Activated naive CD4-positive, alpha-beta T cell treated with anti-CD3 and anti-CD28 coated beads for 36 hours (primary cell): ENCODE measurements around the gene IRAK1BP1. TPM values are rescaled to one million over a fixed set of nuclear protein-coding genes. Genes with fewer than 3 reads are reported as not detected.

Source experiments
- CTCF ChIA-PET: fragments of 350-600 bp; sonication (Branson Sonifier 250); formaldehyde crosslinking; loops from one replicate; lab custom pipeline; 2021; ENCODE audit warnings: antibody characterized with exemption; lab: Charles Lee
- DNase-seq: peaks from one replicate; pipeline ENCODE4 v3.0.0-alpha.2; 2020
- H3K27ac Mint-ChIP-seq: one replicate; pipeline ENCODE4 v1.8.0; 2021; ENCODE audit warnings: mild to moderate bottlenecking, mixed read lengths
- H3K27me3 Mint-ChIP-seq: one replicate; pipeline ENCODE4 v1.8.0; 2021; ENCODE audit warnings: low read depth, mixed read lengths
- H3K36me3 Mint-ChIP-seq: one replicate; pipeline ENCODE4 v1.8.0; 2021; ENCODE audit warnings: low read depth, mixed read lengths
- H3K4me1 Mint-ChIP-seq: one replicate; pipeline ENCODE4 v1.8.0; 2021; ENCODE audit warnings: low read depth, mixed read lengths
- H3K4me3 Mint-ChIP-seq: one replicate; pipeline ENCODE4 v1.8.0; 2021; ENCODE audit warnings: mild to moderate bottlenecking, moderate library complexity, mixed read lengths
- H3K9me3 Mint-ChIP-seq: one replicate; pipeline ENCODE4 v1.8.0; 2021; ENCODE audit warnings: mixed read lengths
- intact Hi-C: fragments of 100-400 bp; cut with micrococcal nuclease; formaldehyde crosslinking; loops from one replicate; pipeline ENCODE4 v1.15.1; 2023
- total RNA-seq, 2 experiments: library from RNA; stranded (reverse); gene quantifications; one replicate each; pipeline ENCODE4 v1.2.3, GENCODE V29; 2021

Gene IRAK1BP1
- 1 to 10 TPM; 2.2 to 2.4 TPM for total RNA-seq

- H3K9me3 Mint-ChIP-seq: no peaks in the 10 kb centered on the region
- peak within 1 kb of the TSS; percentile 85 for H3K27ac Mint-ChIP-seq
- peaks cover 19% of the 10 kb centered on the region for H3K4me1 Mint-ChIP-seq
- peak within 1 kb of the TSS; percentile 98 for H3K4me3 Mint-ChIP-seq
- H3K36me3 Mint-ChIP-seq: peaks cover 11% of the 10 kb centered on the region
- intact Hi-C loops: loop anchor here (1.0 to 10.0 kb wide), 4 partner anchors 211 to 997 kb away; partner anchors contain the start of genes HMGN3, LCA5 and PHIP
- no peaks in the 10 kb centered on the region for H3K27me3 Mint-ChIP-seq
- CTCF ChIA-PET: no interaction called here
- peak; percentile 90 for DNase-seq
These were observed at the start of gene IRAK1BP1 for GRCh38 chr6:78867370-78868040. IRAK1BP1 (plus strand) TSS chr6:78867551; CDS start chr6:78867577, 26 bp downstream.

GRCh38 chr6:78824045-78824444, 43.3 kb upstream of the IRAK1BP1 start:
- no peak for DNase-seq
- intact Hi-C loops: no loop called here
- no peak overlapping the region for H3K4me3 Mint-ChIP-seq
- CTCF ChIA-PET: interaction anchor here (0.5 kb wide), 1 partner anchor 1194 kb away, joined by 4 read pairs; no protein-coding TSS in a partner anchor
- H3K9me3 Mint-ChIP-seq: peaks cover 1% of the 10 kb centered on the region
- H3K27ac Mint-ChIP-seq: no peak overlapping the region
- H3K4me1 Mint-ChIP-seq: no peaks in the 10 kb centered on the region
- H3K27me3 Mint-ChIP-seq: peaks cover 8% of the 10 kb centered on the region
- H3K36me3 Mint-ChIP-seq: no peaks in the 10 kb centered on the region

GRCh38 chr6:78829407-78829806, 37.9 kb upstream of the IRAK1BP1 start:
- no peaks in the 10 kb centered on the region for H3K36me3 Mint-ChIP-seq
- intact Hi-C loops: no loop called here
- H3K9me3 Mint-ChIP-seq: no peaks in the 10 kb centered on the region
- H3K4me1 Mint-ChIP-seq: no peaks in the 10 kb centered on the region
- H3K27me3 Mint-ChIP-seq: peaks cover 9% of the 10 kb centered on the region
- DNase-seq: no peak
- no peak overlapping the region for H3K4me3 Mint-ChIP-seq
- no peak overlapping the region for H3K27ac Mint-ChIP-seq
- CTCF ChIA-PET: no interaction called here

GRCh38 chr6:78830805-78831204, 36.5 kb upstream of the IRAK1BP1 start:
- intact Hi-C loops: no loop called here

GRCh38 chr6:78831492-78831891, 35.9 kb upstream of the IRAK1BP1 start:
- no peaks in the 10 kb centered on the region for H3K9me3 Mint-ChIP-seq
- H3K4me1 Mint-ChIP-seq: no peaks in the 10 kb centered on the region
- peaks cover 13% of the 10 kb centered on the region for H3K27me3 Mint-ChIP-seq
- no peak overlapping the region for H3K4me3 Mint-ChIP-seq
- intact Hi-C loops: no loop called here
- no peak overlapping the region for H3K27ac Mint-ChIP-seq
- no peak for DNase-seq
- CTCF ChIA-PET: no interaction called here
- no peaks in the 10 kb centered on the region for H3K36me3 Mint-ChIP-seq

More at GRCh38 chr6:78830805-78831204, 36.5 kb upstream of the IRAK1BP1 start:
- no peaks in the 10 kb centered on the region for H3K36me3 Mint-ChIP-seq
- H3K4me1 Mint-ChIP-seq: no peaks in the 10 kb centered on the region
- no peak overlapping the region for H3K27ac Mint-ChIP-seq
- H3K9me3 Mint-ChIP-seq: no peaks in the 10 kb centered on the region
- DNase-seq: no peak
- peaks cover 13% of the 10 kb centered on the region for H3K27me3 Mint-ChIP-seq
- CTCF ChIA-PET: no interaction called here
- no peak overlapping the region for H3K4me3 Mint-ChIP-seq

- H3K9me3 Mint-ChIP-seq: no peaks in the 10 kb centered on the region
- H3K36me3 Mint-ChIP-seq: no peaks in the 10 kb centered on the region
- intact Hi-C loops: no loop called here
- no peak for DNase-seq
- peaks cover 15% of the 10 kb centered on the region for H3K27me3 Mint-ChIP-seq
- H3K4me3 Mint-ChIP-seq: no peak overlapping the region
- CTCF ChIA-PET: no interaction called here
- no peak overlapping the region for H3K27ac Mint-ChIP-seq
- no peaks in the 10 kb centered on the region for H3K4me1 Mint-ChIP-seq
These were observed 35.1 kb upstream of the IRAK1BP1 start for GRCh38 chr6:78832091-78832808.

- H3K36me3 Mint-ChIP-seq: no peaks in the 10 kb centered on the region
- H3K9me3 Mint-ChIP-seq: no peaks in the 10 kb centered on the region
- H3K4me3 Mint-ChIP-seq: no peak overlapping the region
- H3K27me3 Mint-ChIP-seq: peaks cover 28% of the 10 kb centered on the region
- CTCF ChIA-PET: no interaction called here
- no peak for DNase-seq
- H3K4me1 Mint-ChIP-seq: no peaks in the 10 kb centered on the region
- H3K27ac Mint-ChIP-seq: no peak overlapping the region
- intact Hi-C loops: no loop called here
These were observed 31.5 kb upstream of the IRAK1BP1 start for GRCh38 chr6:78835817-78836216.

GRCh38 chr6:78836598-78836997, 30.8 kb upstream of the IRAK1BP1 start:
- Mint-ChIP-seq H3K27ac (no peak overlapping the region), H3K4me3 (no peak overlapping the region), H3K27me3 (peaks cover 28% of the 10 kb centered on the region), H3K9me3 (no peaks in the 10 kb centered on the region), H3K4me1 (no peaks in the 10 kb centered on the region), H3K36me3 (no peaks in the 10 kb centered on the region)
- intact Hi-C loops: no loop called here
- no peak for DNase-seq
- CTCF ChIA-PET: no interaction called here

- intact Hi-C loops: no loop called here
- CTCF ChIA-PET: no interaction called here
- Mint-ChIP-seq H3K27me3 (peaks cover 20% of the 10 kb centered on the region), H3K36me3 (no peaks in the 10 kb centered on the region), H3K4me1 (no peaks in the 10 kb centered on the region), H3K4me3 (no peak overlapping the region), H3K27ac (no peak overlapping the region), H3K9me3 (no peaks in the 10 kb centered on the region)
- DNase-seq: no peak
These were observed 26.2 kb upstream of the IRAK1BP1 start for GRCh38 chr6:78841111-78841510.

- Mint-ChIP-seq H3K4me1 (no peaks in the 10 kb centered on the region), H3K27ac (no peak overlapping the region), H3K9me3 (no peaks in the 10 kb centered on the region), H3K27me3 (peaks cover 14% of the 10 kb centered on the region), H3K36me3 (no peaks in the 10 kb centered on the region), H3K4me3 (no peak overlapping the region)
- CTCF ChIA-PET: no interaction called here
- intact Hi-C loops: no loop called here
- DNase-seq: no peak
These were observed 24.4 kb upstream of the IRAK1BP1 start for GRCh38 chr6:78842953-78843352.

GRCh38 chr6:78844899-78845298, 22.5 kb upstream of the IRAK1BP1 start:
- Mint-ChIP-seq H3K27ac (no peak overlapping the region), H3K9me3 (no peaks in the 10 kb centered on the region), H3K36me3 (no peaks in the 10 kb centered on the region), H3K27me3 (peaks cover 3% of the 10 kb centered on the region), H3K4me1 (no peaks in the 10 kb centered on the region), H3K4me3 (no peak overlapping the region)
- CTCF ChIA-PET: no interaction called here
- DNase-seq: no peak
- intact Hi-C loops: no loop called here

GRCh38 chr6:78845567-78845966, 21.8 kb upstream of the IRAK1BP1 start:
- H3K36me3 Mint-ChIP-seq: peaks cover 1% of the 10 kb centered on the region
- H3K4me3 Mint-ChIP-seq: no peak overlapping the region
- H3K4me1 Mint-ChIP-seq: no peaks in the 10 kb centered on the region
- H3K9me3 Mint-ChIP-seq: no peaks in the 10 kb centered on the region
- CTCF ChIA-PET: no interaction called here
- no peak overlapping the region for H3K27ac Mint-ChIP-seq
- H3K27me3 Mint-ChIP-seq: peaks cover 2% of the 10 kb centered on the region
- DNase-seq: no peak
- intact Hi-C loops: no loop called here

GRCh38 chr6:78850621-78851020, 16.7 kb upstream of the IRAK1BP1 start:
- CTCF ChIA-PET: no interaction called here
- DNase-seq: no peak
- intact Hi-C loops: no loop called here
- H3K4me1 Mint-ChIP-seq: no peaks in the 10 kb centered on the region
- H3K36me3 Mint-ChIP-seq: peaks cover 1% of the 10 kb centered on the region
- no peak overlapping the region for H3K27ac Mint-ChIP-seq
- H3K27me3 Mint-ChIP-seq: no peaks in the 10 kb centered on the region
- no peaks in the 10 kb centered on the region for H3K9me3 Mint-ChIP-seq
- no peak overlapping the region for H3K4me3 Mint-ChIP-seq
